ENCODE data around the gene SNX5. TPM values are rescaled to one million over a fixed set of nuclear protein-coding genes. Genes with fewer than 3 reads are reported as not detected.

SNX5 gene
- total and polyA plus RNA-seq, 2 of the 8 experiments (the other 6 are each of a cell fraction or from before 2014, with no cell fraction given) = 155 to 194 TPM

- Histone ChIP-seq H3K23me2 (ENCODE audit: low read depth, low read length) (no peaks in the 10 kb centered on the region), H4K20me1 (replicated peaks in 1 of 2; ENCODE audit: control insufficient read depth in 1 of 2, insufficient read depth in 2 of 2, low read length in 2 of 2) (no peaks in the 10 kb centered on the region), H3K23ac (ENCODE audit: insufficient read length) (no peak overlapping the region), H3K14ac (ENCODE audit: insufficient read length) (no peak overlapping the region), H4K8ac (ENCODE audit: extremely low read depth, insufficient read depth, low read length) (no peak overlapping the region), H4K91ac (replicated peaks; ENCODE audit: insufficient read length, low read length) (no peak overlapping the region), H3K9me3 (ENCODE audit: insufficient read depth in 2 of 2, low read depth in 1 of 2, low read length in 1 of 2) (no peaks in the 10 kb centered on the region), H3K4me2 (ENCODE audit: insufficient read depth in 1 of 2, low read depth in 2 of 2, low read length in 2 of 2) (no peak overlapping the region), H2AFZ (ENCODE audit: low read length) (no peak overlapping the region), H2BK20ac (ENCODE audit: low read length) (no peak overlapping the region), H2BK5ac (ENCODE audit: low read depth, low read length) (no peak overlapping the region), H3K79me1 (ENCODE audit: low read depth, low read length) (no peaks in the 10 kb centered on the region), H3K36me3 (ENCODE audit: control insufficient read depth in 2 of 4, insufficient read depth in 4 of 4, low read length in 3 of 4) (no peaks in the 10 kb centered on the region), H3K79me2 (ENCODE audit: control insufficient read depth in 1 of 2, insufficient read depth in 2 of 2, low read length in 2 of 2) (no peaks in the 10 kb centered on the region), H3K18ac (ENCODE audit: extremely low read depth, low read length) (no peak overlapping the region), H3K27ac (ENCODE audit: low read depth, low read length) (no peak overlapping the region), H3K4me1 (replicated peaks in 1 of 4; ENCODE audit: control insufficient read depth in 3 of 4, insufficient read depth in 4 of 4, low read length in 3 of 4) (peaks cover 0 to 18% (median 5%) of the 10 kb centered on the region in 4 experiments; a peak in 6 of 7 replicates), H2BK12ac (ENCODE audit: low read depth, low read length) (no peak overlapping the region), H3K27me3 (replicated peaks in 1 of 4; ENCODE audit: control insufficient read depth in 3 of 4, extremely low read depth in 1 of 4, insufficient read depth in 3 of 4, low read length in 3 of 4) (no peaks in the 10 kb centered on the region), H2BK15ac (ENCODE audit: low read length) (no peak overlapping the region), H3K4me3 (ENCODE audit: extremely low read depth in 1 of 4, insufficient read depth in 2 of 4, low read depth in 3 of 4, low read length in 4 of 4) (no peak overlapping the region), H3K56ac (replicated peaks; ENCODE audit: insufficient read length, low read depth, low read length) (no peak overlapping the region), H3K9ac (replicated peaks in 1 of 4; ENCODE audit: extremely low read depth in 1 of 4, low read depth in 3 of 4, low read length in 3 of 4) (no peak overlapping the region), H2BK120ac (replicated peaks; ENCODE audit: low read depth, low read length) (no peak overlapping the region), H3K4ac (replicated peaks; ENCODE audit: insufficient read length, low read depth, low read length) (no peak overlapping the region), H4K5ac (ENCODE audit: insufficient read length, low read depth, low read length) (no peak overlapping the region), H2AK5ac (ENCODE audit: low read depth, low read length) (no peak overlapping the region)
- FAIRE-seq = no peak
- CTCF ChIA-PET (ENCODE audit: partially characterized antibody) = interaction anchor here (0.7 to 1.2 kb wide), 5 partner anchors 31 to 313 kb away, joined by 3 to 7 read pairs (median 4); no protein-coding TSS in a partner anchor
- 94% methylated on average over 1 of the region's 1 CpG; no CpG with 5 or more reads in 1 of the 2 experiments for WGBS, 2 experiments (ENCODE audit: extremely low coverage in 1 of 2, insufficient coverage in 1 of 2, insufficient read length in 1 of 2, insufficient replicate concordance in 2 of 2, low coverage in 1 of 2, low lambda C conversion rate in 2 of 2, missing lambda C conversion rate in 1 of 2)
- DNase-seq (ENCODE audit: low read depth in 1 of 2, low spot score in 2 of 2) = no peak
- no peak for TF ChIP-seq CBX5 (IDR thresholded peaks at IDR 0.05; ENCODE audit: low read depth, low read length)
- no peak for TF ChIP-seq JUN (IDR thresholded peaks at IDR 0.05; ENCODE audit: low read depth, low read length)
- no peak for TF ChIP-seq CBX8 (IDR thresholded peaks at IDR 0.05; ENCODE audit: borderline replicate concordance, low read depth, low read length)
- TF ChIP-seq RXRA (IDR thresholded peaks at IDR 0.05; ENCODE audit: insufficient read depth, low read depth, low read length) = no peak
- no peak for TF ChIP-seq FOSL1 (IDR thresholded peaks at IDR 0.05; ENCODE audit: insufficient read depth, low read depth, low read length)
- no peak for TF ChIP-seq SP1 (IDR thresholded peaks at IDR 0.05; ENCODE audit: low read depth, low read length)
- POLR2A ChIA-PET (ENCODE audit: partially characterized antibody) = interaction anchor here (1.2 kb wide), 1 partner anchor 8 kb away, joined by 3 read pairs; no protein-coding TSS in a partner anchor
These were observed 37.1 kb downstream of the SNX5 start for GRCh38 chr20:17931513-17931912.
